Testis (tissue), 3 donors: ENCODE measurements around the gene SRCAP. TPM values are rescaled to one million over a fixed set of nuclear protein-coding genes. Genes with fewer than 3 reads are reported as not detected.
"Not testable (repeated sequence)": the region's sequence is repeated elsewhere in the genome, so short reads cannot be mapped to it uniquely, and the experiment has no call there.

ENCODE experiments used
- DNase-seq: peaks from one replicate; pipeline ENCODE4 v3.0.0-alpha.2; 2019
- H3K27ac ChIP-seq, 2 donors: fragments of 200-600 bp; sonication (generic); one replicate each; pipeline ENCODE4 v1.5.1; 2019
- H3K27me3 ChIP-seq: fragments of 200-600 bp; sonication (generic); one replicate; pipeline ENCODE4 v1.5.1; 2019
- H3K36me3 ChIP-seq: fragments of 200-600 bp; sonication (generic); one replicate; pipeline ENCODE4 v1.5.1; 2017; ENCODE audit warnings: low read depth; ENCODE audit errors: missing control alignments
- H3K4me1 ChIP-seq: fragments of 200-600 bp; sonication (generic); one replicate; pipeline ENCODE4 v1.5.1; 2019
- H3K4me3 ChIP-seq, 2 donors: fragments of 200-600 bp; sonication (generic); one replicate each; pipeline ENCODE4 v1.5.1; 2017 to 2019
- H3K9me3 ChIP-seq: fragments of 200-600 bp; sonication (generic); one replicate; pipeline ENCODE4 v1.5.1; 2017
- CTCF ChIP-seq, 3 experiments: fragments of 450-650 bp in 2 of 3; fragments of 200-600 bp in 1 of 3; sonication (generic) in 1 of 3; IDR thresholded peaks; one replicate each; pipeline ENCODE4 v1.5.1; 2016 to 2019; ENCODE audit warnings: antibody characterized with exemption in 3 of 3, mild to moderate bottlenecking in 2 of 3, moderate library complexity in 1 of 3
- POLR2A ChIP-seq: fragments of 450-650 bp; IDR thresholded peaks from one replicate; pipeline ENCODE4 v1.6.1; 2017; ENCODE audit warnings: antibody characterized with exemption, mild to moderate bottlenecking, moderate library complexity
- WGBS, 2 donors: methylation state at CpG; one replicate each; pipeline ENCODE4 v1.1.5; 2018; 5-methylcytosine and 5-hydroxymethylcytosine counted together
- intact Hi-C: fragments of 100-400 bp; cut with DNase I; formaldehyde crosslinking; loops from one replicate; pipeline ENCODE4 v1.15.1; 2023; ENCODE audit warnings: low total_unique reads
- polyA plus RNA-seq: library from polyadenylated mRNA; stranded (reverse); fragments of 350-450 nt; fragmentation: Illumina TruSeq; extraction: RNeasy Lipid Tissue Mini Kit (QIAGEN cat#74804); gene quantifications from one replicate; pipeline ENCODE4 v1.2.3, GENCODE V29; 2014; ENCODE audit warnings: low read depth, low replicate concordance; ENCODE audit not compliant: insufficient read depth
- total RNA-seq, 2 donors: library from RNA; depleted of rRNA; stranded (reverse); fragments of >200 nt; gene quantifications; one replicate each; pipeline ENCODE4 v1.2.3, GENCODE V29; 2016

Gene SRCAP
- total and polyA plus RNA-seq, 3 donors from 2014 or later = 44.3 to 80.8 (median 74.3) TPM

- Histone ChIP-seq H3K27me3 (no peaks in the 10 kb centered on the region), H3K36me3 (no peaks in the 10 kb centered on the region), H3K27ac (no peak overlapping the region), H3K4me1 (no peaks in the 10 kb centered on the region), H3K4me3 (no peak overlapping the region), H3K9me3 (no peaks in the 10 kb centered on the region)
- intact Hi-C loops = no loop called here
- TF ChIP-seq CTCF (IDR thresholded peaks at IDR 0.05) (no peak), POLR2A (no peak)
- WGBS, 2 donors = 55 to 61% methylated on average over 4 of the region's 4 CpGs
- no peak for DNase-seq
Measured at GRCh38 chr16:30691907-30692306, 7.1 kb upstream of the SRCAP start.

- Histone ChIP-seq H3K9me3 (no peaks in the 10 kb centered on the region), H3K27me3 (no peaks in the 10 kb centered on the region), H3K4me1 (peaks cover 4% of the 10 kb centered on the region), H3K36me3 (no peaks in the 10 kb centered on the region), H3K4me3 (no peak overlapping the region), H3K27ac (no peak overlapping the region)
- intact Hi-C loops = no loop called here
- WGBS, 2 donors = 75 to 77% methylated on average over 10 of the region's 10 CpGs
- DNase-seq = no peak
- TF ChIP-seq CTCF (IDR thresholded peaks at IDR 0.05) = no peak
- no peak for TF ChIP-seq POLR2A
Measured at GRCh38 chr16:30692396-30693064, 6.4 kb upstream of the SRCAP start.

- H3K36me3 ChIP-seq = no peaks in the 10 kb centered on the region
- TF ChIP-seq POLR2A = no peak
- no peak for TF ChIP-seq CTCF (IDR thresholded peaks at IDR 0.05)
- no peak overlapping the region for H3K4me3 ChIP-seq
- 79 to 88% methylated on average over 11 of the region's 11 CpGs for WGBS, 2 donors
- no peak for DNase-seq
- no peak overlapping the region for H3K27ac ChIP-seq
- no peaks in the 10 kb centered on the region for H3K27me3 ChIP-seq
- no peaks in the 10 kb centered on the region for H3K9me3 ChIP-seq
- peaks cover 11% of the 10 kb centered on the region for H3K4me1 ChIP-seq
- intact Hi-C loops = no loop called here
Measured at GRCh38 chr16:30694926-30695693, 3.9 kb upstream of the SRCAP start.

GRCh38 chr16:30696646-30697045 is 2.3 kb upstream of the SRCAP start:
- intact Hi-C loops, H3K27me3 ChIP-seq, H3K9me3 ChIP-seq, DNase-seq, H3K4me3 ChIP-seq, H3K36me3 ChIP-seq, H3K27ac ChIP-seq: not testable (repeated sequence)
- 70 to 85% methylated on average over 3 of the region's 3 CpGs for WGBS, 2 donors
- peaks cover 17% of the 10 kb centered on the region for H3K4me1 ChIP-seq

- H3K4me3 ChIP-seq = peak overlapping the region; percentile 87 to 100
- H3K4me1 ChIP-seq = peaks cover 17% of the 10 kb centered on the region
- peak overlapping the region; percentile 99 for H3K27ac ChIP-seq
- no peaks in the 10 kb centered on the region for H3K27me3 ChIP-seq
- intact Hi-C loops = no loop called here
- TF ChIP-seq CTCF (IDR thresholded peaks at IDR 0.05) = no peak
- TF ChIP-seq POLR2A = no peak
- no peaks in the 10 kb centered on the region for H3K9me3 ChIP-seq
- peak; percentile 99 for DNase-seq
- 10 to 11% methylated on average over 14 to 20 of the region's 26 CpGs for WGBS, 2 donors
- H3K36me3 ChIP-seq = no peaks in the 10 kb centered on the region
Measured at GRCh38 chr16:30697264-30698138, 1.5 kb upstream of the SRCAP start.
